KMS-11 (cell line): ENCODE data around the gene SLC22A2.

Experiments used
- H2AFZ ChIP-seq: fragments of 200-600 bp; sonication (generic); 2 replicates; pipeline ENCODE4 v1.6.1; 2016; ENCODE audit warnings: antibody characterized with exemption, mixed run types, low read depth
- H3K27ac ChIP-seq: fragments of 200-600 bp; sonication (generic); 2 replicates; pipeline ENCODE4 v1.6.1; 2016; ENCODE audit warnings: mild to moderate bottlenecking, mixed run types
- H3K27me3 ChIP-seq: fragments of 200-600 bp; sonication (generic); 2 replicates; pipeline ENCODE4 v1.6.1; 2017; ENCODE audit warnings: mild to moderate bottlenecking, low read depth, mixed run types, moderate library complexity; ENCODE audit not compliant: insufficient read depth
- H3K36me3 ChIP-seq: fragments of 200-600 bp; sonication (generic); 2 replicates; pipeline ENCODE4 v1.6.1; 2017; ENCODE audit warnings: mild to moderate bottlenecking, mixed run types; ENCODE audit not compliant: insufficient read depth
- H3K4me1 ChIP-seq: fragments of 200-600 bp; sonication (generic); 2 replicates; pipeline ENCODE4 v1.6.1; 2016; ENCODE audit warnings: mild to moderate bottlenecking, low read depth, mixed run types; ENCODE audit not compliant: poor library complexity, severe bottlenecking
- H3K4me2 ChIP-seq: fragments of 200-600 bp; sonication (generic); 2 replicates; pipeline ENCODE4 v1.7.0; 2016; ENCODE audit warnings: mild to moderate bottlenecking, mixed run types
- H3K4me3 ChIP-seq: fragments of 200-600 bp; sonication (generic); IDR thresholded peaks from 2 replicates; pipeline ENCODE4 v1.6.1; 2017; ENCODE audit warnings: low read depth, low read length, mixed read lengths; ENCODE audit not compliant: insufficient read depth
- H3K79me2 ChIP-seq: fragments of 200-600 bp; sonication (generic); 2 replicates; pipeline ENCODE4 v1.6.1; 2016; ENCODE audit warnings: low read depth, mixed run types; ENCODE audit not compliant: insufficient read depth
- H3K9ac ChIP-seq: fragments of 200-600 bp; sonication (generic); 2 replicates; pipeline ENCODE4 v1.6.1; 2016; ENCODE audit warnings: mild to moderate bottlenecking, mixed run types
- H4K20me1 ChIP-seq: fragments of 200-600 bp; sonication (generic); 2 replicates; pipeline ENCODE4 v1.6.1; 2016; ENCODE audit warnings: mild to moderate bottlenecking, mixed run types; ENCODE audit not compliant: insufficient read depth
- TF ChIP-seq, protein P1 (sequence below): fragments of 200-600 bp; sonication (generic); conservative IDR thresholded peaks from 2 replicates; pipeline ENCODE4 v1.6.1; 2017; ENCODE audit warnings: low read depth, mild to moderate bottlenecking, antibody characterized with exemption, low read length, moderate library complexity, mixed read lengths

SLC22A2 gene

DNA sequence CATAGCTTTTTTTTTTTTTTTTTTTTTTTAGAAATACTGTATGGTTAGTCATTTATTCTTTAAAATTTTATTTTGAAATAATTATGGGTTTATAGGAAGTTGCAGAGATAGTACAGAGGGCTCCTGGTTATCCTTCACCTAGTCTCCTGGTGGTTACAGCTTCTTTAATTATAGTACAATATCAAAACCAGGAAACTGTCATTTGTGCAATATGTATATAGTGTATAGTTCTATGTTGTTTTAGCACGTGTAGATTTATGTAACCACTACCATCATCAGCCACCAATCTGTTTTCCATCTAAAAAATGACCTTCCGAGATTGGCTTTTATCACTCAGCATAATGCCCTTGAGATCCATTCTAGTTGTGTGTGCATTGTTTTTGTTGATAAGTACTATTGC, 54.7 kb downstream of the SLC22A2 start:
- Histone ChIP-seq H3K9ac (no peak overlapping the region), H3K27me3 (no peaks in the 10 kb centered on the region), H2AFZ (no peak overlapping the region), H3K79me2 (no peaks in the 10 kb centered on the region), H3K36me3 (no peaks in the 10 kb centered on the region), H4K20me1 (no peaks in the 10 kb centered on the region), H3K27ac (no peak overlapping the region), H3K4me3 (no peak overlapping the region), H3K4me2 (no peak overlapping the region), H3K4me1 (no peaks in the 10 kb centered on the region)
- TF ChIP-seq, protein P1, sequence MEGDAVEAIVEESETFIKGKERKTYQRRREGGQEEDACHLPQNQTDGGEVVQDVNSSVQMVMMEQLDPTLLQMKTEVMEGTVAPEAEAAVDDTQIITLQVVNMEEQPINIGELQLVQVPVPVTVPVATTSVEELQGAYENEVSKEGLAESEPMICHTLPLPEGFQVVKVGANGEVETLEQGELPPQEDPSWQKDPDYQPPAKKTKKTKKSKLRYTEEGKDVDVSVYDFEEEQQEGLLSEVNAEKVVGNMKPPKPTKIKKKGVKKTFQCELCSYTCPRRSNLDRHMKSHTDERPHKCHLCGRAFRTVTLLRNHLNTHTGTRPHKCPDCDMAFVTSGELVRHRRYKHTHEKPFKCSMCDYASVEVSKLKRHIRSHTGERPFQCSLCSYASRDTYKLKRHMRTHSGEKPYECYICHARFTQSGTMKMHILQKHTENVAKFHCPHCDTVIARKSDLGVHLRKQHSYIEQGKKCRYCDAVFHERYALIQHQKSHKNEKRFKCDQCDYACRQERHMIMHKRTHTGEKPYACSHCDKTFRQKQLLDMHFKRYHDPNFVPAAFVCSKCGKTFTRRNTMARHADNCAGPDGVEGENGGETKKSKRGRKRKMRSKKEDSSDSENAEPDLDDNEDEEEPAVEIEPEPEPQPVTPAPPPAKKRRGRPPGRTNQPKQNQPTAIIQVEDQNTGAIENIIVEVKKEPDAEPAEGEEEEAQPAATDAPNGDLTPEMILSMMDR: no peak

DNA sequence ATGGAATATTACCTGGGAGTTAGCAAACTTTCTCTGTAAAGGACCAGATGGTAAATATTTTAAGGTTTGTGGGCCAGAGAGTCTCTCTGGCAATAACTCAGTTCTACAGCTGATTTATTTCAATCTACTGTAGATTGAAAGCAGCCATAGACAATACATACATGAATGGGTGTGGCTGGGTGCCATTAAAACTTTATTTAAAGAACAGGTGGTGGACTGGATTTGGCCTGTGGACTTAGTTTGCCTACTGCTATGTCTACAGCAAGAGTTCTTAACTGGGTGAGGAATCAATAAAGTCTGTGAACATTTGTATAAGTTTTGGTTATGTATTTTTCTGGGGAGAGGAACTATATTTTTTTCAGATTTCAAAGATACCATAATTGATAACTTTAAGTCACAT, 55.1 kb downstream of the SLC22A2 start:
- Histone ChIP-seq H3K9ac (no peak overlapping the region), H3K79me2 (no peaks in the 10 kb centered on the region), H3K4me3 (no peak overlapping the region), H2AFZ (no peak overlapping the region), H3K4me2 (no peak overlapping the region), H3K4me1 (no peaks in the 10 kb centered on the region), H3K27ac (no peak overlapping the region), H4K20me1 (no peaks in the 10 kb centered on the region), H3K27me3 (no peaks in the 10 kb centered on the region), H3K36me3 (no peaks in the 10 kb centered on the region)
- TF ChIP-seq, protein P1: no peak

DNA sequence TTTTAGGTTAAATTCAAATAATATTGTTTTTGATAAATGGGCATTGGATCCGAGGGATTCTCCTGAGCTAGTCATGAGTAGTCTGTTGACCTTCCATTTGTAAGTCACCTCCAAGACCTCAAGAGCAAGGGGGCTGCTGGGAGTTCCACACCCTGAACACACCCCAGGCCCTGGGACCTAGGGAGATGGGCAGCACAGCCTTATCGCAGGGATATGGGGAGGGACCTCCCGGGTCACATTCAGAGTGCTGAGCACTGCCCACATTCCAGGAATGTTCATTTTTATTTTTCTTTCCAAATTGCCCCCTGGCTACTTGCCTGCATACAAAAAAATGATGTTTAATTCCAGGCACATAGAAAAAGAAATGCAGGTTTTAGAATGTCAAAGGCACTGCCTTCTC, 55.5 kb downstream of the SLC22A2 start:
- Histone ChIP-seq H4K20me1 (no peaks in the 10 kb centered on the region), H3K4me2 (no peak overlapping the region), H3K27ac (no peak overlapping the region), H3K27me3 (no peaks in the 10 kb centered on the region), H2AFZ (no peak overlapping the region), H3K4me3 (no peak overlapping the region), H3K4me1 (no peaks in the 10 kb centered on the region), H3K36me3 (no peaks in the 10 kb centered on the region), H3K9ac (no peak overlapping the region), H3K79me2 (no peaks in the 10 kb centered on the region)
- TF ChIP-seq, protein P1: no peak

DNA sequence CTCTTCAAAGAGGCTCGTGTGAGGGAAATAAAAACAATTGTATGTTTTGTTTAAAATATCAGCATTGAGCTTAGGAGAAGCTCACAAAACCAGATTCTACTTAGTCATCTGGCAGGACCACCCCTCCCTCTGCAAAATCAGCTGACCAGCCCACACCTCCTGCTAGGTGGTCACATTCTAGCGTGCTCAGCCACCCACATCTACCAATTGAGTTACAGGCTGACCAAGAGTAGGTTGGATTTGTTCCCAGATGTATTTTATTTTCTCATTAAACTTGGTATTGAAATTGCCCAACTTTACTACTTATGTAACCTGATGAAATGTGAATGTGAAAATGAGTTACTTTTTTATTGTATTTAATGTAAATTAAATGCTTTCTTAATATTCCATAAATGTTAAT, 56.2 kb downstream of the SLC22A2 start:
- Histone ChIP-seq H3K9ac (no peak overlapping the region), H3K4me3 (no peak overlapping the region), H3K27ac (no peak overlapping the region), H2AFZ (no peak overlapping the region), H3K4me1 (no peaks in the 10 kb centered on the region), H3K36me3 (no peaks in the 10 kb centered on the region), H3K79me2 (no peaks in the 10 kb centered on the region), H3K4me2 (no peak overlapping the region), H3K27me3 (no peaks in the 10 kb centered on the region), H4K20me1 (no peaks in the 10 kb centered on the region)
- TF ChIP-seq, protein P1: no peak
